HPDE6-E6E7 (cell line): ENCODE results near the gene CDK6.
A peak's percentile ranks its signal among the peaks of the same experiment; 100 is the strongest.
"Not testable (repeated sequence)": the region's sequence is repeated elsewhere in the genome, so short reads cannot be mapped to it uniquely, and the experiment has no call there.

Source experiments
- DNase-seq: peaks from one replicate; pipeline ENCODE4 v3.0.0; 2011; ENCODE audit warnings: missing footprints; ENCODE audit errors: extremely low spot score

Gene CDK6

DNA sequence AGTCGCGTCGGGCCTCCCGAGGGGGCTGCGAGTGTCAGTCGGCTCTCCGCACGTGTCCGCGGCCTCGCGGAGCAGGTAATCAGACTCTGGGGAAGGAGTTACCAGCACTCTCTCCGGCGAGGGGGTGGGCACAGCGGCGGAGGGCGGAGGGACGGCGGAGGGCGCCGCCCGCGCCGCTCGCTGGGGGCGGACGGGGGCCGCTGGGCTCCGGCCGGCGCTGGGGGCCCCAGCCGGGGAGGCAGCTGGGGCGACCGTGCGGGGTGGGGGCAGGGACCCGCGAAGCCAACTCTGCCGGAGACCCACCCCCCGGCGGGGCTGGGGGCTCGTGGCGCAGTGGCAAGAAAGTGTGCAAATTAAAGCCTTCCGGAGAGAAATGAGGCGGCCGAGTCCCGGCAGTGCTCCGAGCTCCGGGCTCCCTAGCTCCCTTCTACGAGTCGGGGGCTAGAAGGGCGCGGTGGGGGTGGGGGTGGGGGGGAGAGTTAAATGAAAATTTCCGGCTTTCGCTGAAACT lies at the start of gene CDK6:
Gene CDK6, minus strand, starts transcription at position 85 of the 511 bp plus-strand sequence. CDS start 3,250 bp downstream, outside the sequence.
- DNase-seq: peak; percentile 72

DNA sequence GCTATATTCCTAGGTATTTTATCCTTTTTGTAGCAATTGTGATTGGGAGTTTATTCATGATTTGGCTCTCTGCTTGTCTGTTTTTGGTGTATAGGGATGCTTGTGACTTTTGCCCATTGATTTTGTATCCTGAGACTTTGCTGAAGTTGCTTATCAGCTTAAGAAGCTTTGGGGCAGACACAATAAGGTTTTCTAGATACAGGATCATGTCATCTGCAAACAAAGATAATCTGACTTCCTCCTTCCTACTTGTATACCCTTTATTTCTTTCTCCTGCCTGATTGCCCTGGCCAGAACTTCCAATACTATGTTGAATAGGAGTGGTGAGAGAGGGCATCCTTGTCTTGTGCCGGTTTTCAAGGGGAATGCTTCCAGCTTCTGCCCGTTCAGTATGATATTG lies 49.7 kb upstream of the CDK6 start:
- not testable (repeated sequence) for DNase-seq

- DNase-seq: no peak
These were observed 47.8 kb upstream of the CDK6 start for GRCh38 chr7:92884218-92884617.

GRCh38 chr7:92882760-92883159 lies 46.4 kb upstream of the CDK6 start:
- no peak for DNase-seq

DNA sequence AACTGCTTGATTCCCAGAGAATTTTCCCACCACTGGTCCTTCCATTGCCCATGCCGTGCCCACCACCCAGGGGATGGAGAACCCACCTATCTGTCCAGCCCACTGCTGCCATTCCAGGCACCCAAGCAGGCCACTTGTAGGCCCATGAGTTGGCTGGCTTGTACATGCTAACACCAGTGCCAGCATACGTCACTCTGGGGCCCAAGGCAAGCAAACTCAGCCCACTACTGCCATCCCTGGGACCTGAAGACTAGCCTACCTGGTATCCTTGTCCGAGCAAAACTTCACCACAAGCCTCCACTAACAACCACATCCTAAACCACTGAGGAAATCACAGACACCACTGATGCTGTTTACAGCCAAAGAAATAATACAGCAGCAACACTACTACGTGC lies 44.7 kb upstream of the CDK6 start:
- no peak for DNase-seq

GRCh38 chr7:92880212-92881090 lies 44.1 kb upstream of the CDK6 start:
- no peak for DNase-seq

- DNase-seq: no peak
These were observed 41.0 kb upstream of the CDK6 start for GRCh38 chr7:92877367-92877766.

- DNase-seq: no peak
These were observed 40.5 kb upstream of the CDK6 start for GRCh38 chr7:92876836-92877235.

DNA sequence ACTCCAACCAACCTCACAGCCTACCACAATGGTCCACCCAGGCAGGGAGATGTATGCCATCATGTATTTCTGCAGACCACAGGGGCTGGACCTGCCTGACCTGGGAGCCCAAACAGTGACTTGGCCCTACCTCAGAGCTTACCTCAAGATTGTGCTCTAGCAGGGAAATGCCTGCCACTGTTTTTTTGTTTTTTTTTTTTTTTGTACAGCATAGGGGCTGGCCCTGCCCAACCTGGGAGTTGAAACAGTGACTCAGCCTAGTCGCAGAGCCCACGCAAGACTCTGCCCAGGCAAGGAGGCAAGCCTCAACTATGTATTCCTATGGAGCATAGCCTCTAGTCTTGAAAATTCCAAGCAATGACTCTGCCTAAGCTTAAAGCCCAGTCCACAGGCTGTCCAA lies 39.3 kb upstream of the CDK6 start:
- peak; percentile 54 for DNase-seq

DNA sequence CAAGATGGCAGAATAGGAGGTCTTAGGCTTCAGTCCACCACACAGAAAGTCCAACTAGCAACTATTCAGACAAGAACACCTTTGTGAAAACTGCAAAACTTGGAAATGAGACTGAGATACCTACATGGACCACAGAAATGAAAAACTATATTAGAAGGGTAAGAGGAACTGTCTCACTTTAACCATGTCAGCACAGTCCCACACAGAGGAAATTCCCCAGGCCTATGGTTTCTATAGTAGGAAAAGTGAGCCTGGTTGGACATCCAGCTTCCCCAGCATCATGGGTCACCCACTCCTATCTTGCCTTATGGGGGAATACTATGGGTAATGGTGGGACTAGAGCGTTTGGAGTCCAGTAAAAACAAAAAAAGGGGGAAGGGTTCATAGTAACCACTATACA lies 38.8 kb upstream of the CDK6 start:
- no peak for DNase-seq

- DNase-seq: no peak
These were observed 38.2 kb upstream of the CDK6 start for GRCh38 chr7:92874567-92874966.

- DNase-seq: no peak
These were observed 37.4 kb upstream of the CDK6 start for GRCh38 chr7:92873776-92874175.

- DNase-seq: no peak
These were observed 36.3 kb upstream of the CDK6 start for GRCh38 chr7:92872701-92873100.

DNA sequence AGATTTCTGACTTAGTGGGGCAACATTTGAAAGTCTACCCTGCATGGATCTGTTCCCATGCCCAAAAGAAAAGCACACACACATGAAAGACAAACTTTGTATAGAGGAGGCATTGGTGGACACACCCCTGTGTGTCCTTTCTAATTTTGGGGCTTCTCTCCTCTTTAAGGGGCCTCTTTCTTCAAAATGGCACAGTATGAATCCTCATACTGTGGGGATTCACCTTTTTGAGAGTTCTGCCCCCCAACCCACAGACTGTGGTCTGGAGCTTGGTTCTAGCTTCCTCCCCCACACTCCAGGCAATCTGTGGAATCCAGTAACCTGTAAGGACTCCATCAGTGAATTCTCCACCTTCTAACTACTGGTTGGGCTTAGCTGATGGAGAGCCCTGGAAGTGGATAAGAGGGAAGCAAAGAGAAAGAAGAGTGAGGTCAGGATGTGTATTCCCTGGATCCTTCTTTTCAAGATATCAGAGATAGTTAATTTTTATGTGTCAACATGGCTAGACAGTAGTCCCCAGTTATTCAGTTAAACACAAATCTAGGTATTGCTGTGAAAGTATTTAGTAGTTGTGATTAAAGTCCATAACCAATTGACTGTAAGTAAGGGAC lies 32.4 kb upstream of the CDK6 start:
- DNase-seq: no peak

- DNase-seq: not testable (repeated sequence)
These were observed 27.8 kb upstream of the CDK6 start for GRCh38 chr7:92864169-92864568.

DNA sequence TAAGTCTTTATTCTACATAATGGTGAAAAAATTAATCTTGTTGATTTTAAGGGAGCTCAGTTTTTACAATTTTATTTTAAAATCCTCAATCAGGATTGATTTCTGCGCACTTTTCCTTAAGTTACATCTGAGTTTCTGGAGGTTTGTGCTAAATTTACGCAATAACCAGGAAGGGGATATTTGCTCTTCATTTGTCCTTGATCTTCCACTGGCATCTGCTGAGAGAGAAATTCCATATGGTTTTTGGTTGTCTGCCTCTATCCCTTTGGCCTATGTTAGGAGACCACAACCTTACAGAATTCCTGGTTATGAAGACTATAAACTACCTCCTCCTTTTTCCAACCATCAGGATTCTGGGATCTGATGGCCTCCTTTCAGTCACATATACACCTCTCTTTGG lies 20.1 kb upstream of the CDK6 start:
- DNase-seq: no peak

- DNase-seq: no peak
These were observed 18.3 kb upstream of the CDK6 start for GRCh38 chr7:92854501-92855238.

DNA sequence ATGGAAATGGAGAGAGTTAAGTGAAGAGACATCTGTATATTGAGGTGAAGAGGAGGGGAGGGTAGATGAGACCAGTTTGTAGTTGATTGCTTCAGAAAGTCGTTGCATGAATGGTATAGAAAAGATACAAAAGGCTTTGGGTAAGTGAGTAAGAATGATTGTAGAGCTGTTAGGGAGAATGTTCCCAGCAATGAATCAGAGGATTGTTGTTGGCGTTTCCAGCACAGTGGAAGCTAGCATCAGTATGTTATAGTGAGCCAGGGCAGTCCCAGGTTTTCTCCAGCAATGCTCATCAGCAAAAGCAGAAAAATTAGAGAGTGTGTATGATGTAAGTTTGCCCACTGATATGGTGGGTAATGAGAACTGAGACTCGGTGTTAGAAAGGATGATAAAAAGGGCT lies 15.4 kb upstream of the CDK6 start:
- no peak for DNase-seq

DNA sequence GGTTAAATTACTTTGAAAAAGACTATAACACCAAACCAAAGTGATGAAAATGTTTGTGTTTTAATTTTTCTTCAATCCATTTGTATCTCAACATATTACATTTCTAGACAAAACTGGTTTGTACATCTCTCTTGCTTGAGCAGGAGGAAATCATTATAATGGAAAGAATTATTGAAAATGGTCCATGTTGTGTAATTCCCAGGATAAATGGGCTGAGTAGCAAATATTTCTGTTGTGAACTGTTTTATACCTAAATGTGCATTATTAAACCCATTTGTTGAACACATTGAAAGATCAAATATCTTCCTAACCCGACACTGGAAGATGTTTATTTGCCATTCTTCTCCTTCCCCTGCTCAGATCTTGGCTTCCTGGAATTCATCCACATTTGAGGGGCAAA lies 14.1 kb upstream of the CDK6 start:
- DNase-seq: no peak

- DNase-seq: no peak
These were observed 12.9 kb upstream of the CDK6 start for GRCh38 chr7:92849322-92849721.

GRCh38 chr7:92848851-92849250 lies 12.5 kb upstream of the CDK6 start:
- no peak for DNase-seq

DNA sequence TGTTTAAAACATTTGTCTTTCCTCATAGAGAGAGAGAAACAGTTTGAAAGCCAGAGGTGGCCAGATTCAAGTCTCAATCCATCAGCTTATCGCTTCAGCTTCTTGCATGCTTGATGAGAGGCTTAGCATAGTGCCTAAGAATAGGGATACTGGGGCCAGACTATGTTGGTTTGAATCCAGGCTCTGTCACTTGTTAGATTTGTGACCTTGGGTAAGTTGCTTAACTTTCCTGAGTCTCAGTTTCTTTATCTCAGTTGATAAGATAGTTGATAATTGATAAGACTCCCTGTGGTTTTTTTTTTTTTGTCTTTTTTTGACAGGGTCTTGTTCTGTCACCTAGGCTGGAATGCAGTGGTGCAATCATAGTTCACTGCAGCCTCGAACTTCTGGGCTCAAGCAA lies 12.1 kb upstream of the CDK6 start:
- DNase-seq: no peak
